NCI-H748 (cell line): ENCODE results near the gene TNFRSF21.
"Not testable (repeated sequence)": the region's sequence is repeated elsewhere in the genome, so short reads cannot be mapped to it uniquely, and the experiment has no call there.

ENCODE experiments used
- DNase-seq: peaks from one replicate; lab custom pipeline; 2025; ENCODE audit not compliant: unreplicated experiment; lab: John Stamatoyannopoulos, UW

The TNFRSF21 gene

DNA sequence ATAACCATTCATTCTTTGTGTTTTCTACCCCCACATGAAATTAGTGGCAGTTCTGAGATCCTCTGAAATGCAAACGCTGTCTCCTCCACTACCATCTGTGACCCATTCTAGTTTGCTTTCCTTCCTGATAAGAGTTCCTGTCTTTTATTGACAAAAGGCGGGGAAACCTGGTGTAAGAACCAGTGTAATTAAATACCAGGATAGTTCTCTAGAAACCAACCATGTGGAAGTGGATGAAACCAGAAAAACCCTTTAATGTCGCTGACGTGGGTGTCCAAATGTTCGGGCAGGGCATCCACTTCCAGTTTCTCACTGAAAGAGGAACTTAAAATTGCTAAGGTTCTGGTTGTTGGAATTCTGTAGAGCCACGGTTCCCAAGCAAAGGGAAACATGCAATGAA is 79.1 kb downstream of the TNFRSF21 start:
- DNase-seq, result peak; percentile 72

DNA sequence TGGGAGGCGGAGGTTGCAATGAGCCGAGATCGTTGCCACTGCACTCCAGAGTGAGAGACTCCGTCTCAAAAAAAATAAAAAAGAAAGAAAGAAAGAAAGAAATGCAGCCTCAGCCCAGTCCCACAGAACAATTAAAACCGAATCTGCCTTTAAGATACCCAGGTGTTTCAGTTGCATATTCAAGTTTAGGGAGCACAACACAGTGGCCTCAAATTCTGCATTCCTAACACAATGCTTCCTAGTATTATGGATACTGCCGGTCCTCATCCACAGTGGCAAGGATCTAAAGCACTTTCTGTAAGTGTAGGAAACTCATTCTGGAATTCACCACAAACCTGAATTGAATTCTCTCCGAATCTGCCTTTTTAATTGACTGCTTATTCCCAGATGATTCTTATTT is 80.5 kb downstream of the TNFRSF21 start:
- DNase-seq, result no peak

DNA sequence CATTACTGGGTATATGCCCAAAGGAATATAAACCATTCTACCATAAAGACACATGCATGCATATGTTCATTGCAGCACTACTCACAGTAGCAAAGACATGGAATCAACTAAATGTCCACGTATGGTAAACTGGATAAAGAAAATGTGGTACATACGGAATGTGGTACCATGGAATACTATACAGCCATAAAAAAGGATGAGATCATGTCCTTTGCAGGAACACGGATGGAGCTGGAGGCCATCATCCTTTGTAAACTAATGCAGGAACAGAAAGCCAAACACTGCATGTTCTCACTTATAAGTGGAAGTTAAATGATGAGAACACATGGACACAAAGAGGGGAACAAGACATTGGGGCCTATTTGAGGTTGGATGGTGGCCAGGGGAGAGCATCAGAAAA is 81.6 kb downstream of the TNFRSF21 start:
- not testable (repeated sequence) for DNase-seq

DNA sequence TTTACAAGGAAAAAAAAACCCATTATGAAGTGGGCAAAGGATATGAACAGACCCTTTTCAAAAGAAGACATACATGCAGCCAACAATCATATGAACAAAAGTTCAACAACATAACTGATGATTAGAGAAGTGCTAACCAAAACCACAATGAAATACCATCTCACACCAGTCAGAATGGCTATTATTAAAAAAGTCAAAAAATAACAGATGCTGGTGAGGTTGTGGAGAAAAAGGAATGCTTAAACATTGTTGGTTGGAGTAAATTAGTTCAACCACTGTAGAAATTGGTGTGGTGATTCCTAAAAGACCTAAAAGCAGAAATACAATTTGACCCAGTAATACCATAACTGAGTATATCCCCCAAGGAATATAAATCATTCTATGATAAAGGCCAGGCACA is 86.5 kb downstream of the TNFRSF21 start:
- DNase-seq, result not testable (repeated sequence)

DNA sequence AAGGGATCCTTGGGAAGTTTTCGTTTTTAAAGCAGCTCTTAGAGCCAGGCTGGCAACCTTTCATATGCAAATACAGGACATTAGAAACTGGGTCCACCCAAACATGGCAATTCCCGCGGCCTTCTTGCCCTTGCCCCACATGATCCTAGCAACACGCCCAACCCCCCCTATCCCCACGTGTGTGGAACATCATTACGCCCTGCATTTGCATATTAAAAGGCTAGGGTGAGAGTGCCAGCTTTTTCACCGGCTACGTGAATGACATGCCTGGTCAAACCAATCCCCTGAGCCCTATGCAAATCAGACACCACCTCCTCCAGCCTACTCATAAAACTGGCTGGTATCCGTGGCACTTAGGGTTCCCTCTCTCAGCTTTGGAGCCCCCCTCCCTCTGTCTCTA is 88.1 kb downstream of the TNFRSF21 start:
- DNase-seq, result no peak

DNA sequence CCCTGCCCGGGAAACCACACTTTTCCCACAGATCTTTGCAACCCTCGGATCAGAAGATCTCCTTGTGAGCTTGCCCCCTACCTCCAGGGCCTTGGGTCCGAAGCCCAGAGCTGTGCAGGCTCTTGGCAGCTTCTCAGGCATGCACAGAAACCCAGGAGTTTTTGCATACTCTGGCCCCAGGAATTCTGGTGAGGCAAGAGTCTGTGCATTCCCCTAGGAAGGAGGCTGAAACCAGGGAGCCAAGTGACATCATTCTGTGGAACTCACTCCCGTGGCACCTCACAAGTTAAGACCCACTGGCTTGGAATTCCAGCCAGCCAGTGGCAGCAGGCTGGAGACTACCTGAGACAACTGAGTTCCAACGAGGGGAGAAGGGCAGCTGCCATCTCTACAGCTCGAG is 100.1 kb downstream of the TNFRSF21 start:
- DNase-seq, result no peak

DNA sequence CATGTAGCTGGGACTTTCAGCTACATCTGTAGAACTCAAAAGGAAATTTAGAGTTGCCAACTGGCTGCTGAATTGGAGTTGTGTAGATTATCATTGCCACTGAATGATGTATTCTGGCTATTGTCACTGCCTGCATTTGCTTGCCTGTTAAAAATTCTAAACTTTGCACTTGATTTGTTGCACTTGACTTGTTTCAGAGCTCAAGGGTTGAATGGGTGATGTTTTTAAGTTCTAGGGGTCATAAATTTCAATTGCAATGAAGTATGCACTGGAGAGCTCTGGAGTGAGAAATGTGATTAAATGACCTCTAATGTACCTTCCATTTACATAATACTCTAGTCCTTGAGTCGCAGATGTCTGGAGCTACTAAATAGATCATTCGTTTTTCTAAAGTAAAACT is 102.4 kb downstream of the TNFRSF21 start:
- no peak for DNase-seq

DNA sequence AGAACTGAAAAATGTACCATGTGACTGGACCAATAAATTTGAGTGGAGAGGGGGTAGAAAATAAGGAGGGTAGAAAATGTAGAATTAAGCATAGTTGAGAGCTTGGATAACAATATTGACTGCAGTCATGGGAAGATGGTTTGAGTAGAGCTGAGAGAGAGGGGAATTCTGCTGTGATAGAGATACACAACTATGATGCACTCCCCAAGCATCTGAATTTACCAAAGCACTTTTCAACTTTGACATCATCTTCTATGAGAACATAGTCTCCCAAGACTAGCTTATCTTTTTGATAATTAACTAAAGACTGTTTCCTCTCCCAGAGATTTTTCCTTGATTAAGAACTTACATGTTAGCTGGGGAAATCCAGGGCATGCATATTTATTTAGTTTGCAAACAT is 103.1 kb downstream of the TNFRSF21 start:
- no peak for DNase-seq

DNA sequence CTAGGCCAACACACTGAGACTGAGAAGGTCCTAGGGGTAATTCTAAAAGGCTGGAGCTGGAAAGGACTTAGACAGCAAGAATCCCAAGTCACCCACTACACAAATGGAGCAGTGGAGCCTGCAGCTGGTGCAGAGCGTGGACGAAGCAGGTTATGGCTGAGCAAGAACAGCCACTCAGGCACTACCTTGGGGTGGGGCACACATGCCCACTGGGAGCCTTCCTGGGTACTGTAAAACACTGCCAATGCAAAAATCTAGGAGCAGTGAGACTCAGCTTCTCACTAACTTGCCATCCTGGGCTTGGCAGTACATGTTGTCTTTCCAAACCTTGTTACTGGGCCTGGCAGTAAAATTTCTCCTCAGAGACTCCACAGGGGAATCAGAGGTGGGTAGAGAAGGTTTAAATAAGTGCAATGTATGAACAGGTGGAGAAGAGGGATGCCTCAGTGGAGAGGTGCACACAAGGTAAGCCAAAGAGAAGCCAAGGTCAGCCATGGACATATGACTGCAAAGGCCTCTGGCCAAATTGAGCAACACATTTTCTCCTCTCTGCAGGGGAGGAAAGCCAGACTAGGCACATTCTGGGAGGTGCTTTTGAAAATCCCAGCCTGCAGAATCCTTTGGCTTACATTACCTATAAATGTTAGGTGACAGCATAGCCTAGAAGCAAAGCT is 105.6 kb downstream of the TNFRSF21 start:
- no peak for DNase-seq

DNA sequence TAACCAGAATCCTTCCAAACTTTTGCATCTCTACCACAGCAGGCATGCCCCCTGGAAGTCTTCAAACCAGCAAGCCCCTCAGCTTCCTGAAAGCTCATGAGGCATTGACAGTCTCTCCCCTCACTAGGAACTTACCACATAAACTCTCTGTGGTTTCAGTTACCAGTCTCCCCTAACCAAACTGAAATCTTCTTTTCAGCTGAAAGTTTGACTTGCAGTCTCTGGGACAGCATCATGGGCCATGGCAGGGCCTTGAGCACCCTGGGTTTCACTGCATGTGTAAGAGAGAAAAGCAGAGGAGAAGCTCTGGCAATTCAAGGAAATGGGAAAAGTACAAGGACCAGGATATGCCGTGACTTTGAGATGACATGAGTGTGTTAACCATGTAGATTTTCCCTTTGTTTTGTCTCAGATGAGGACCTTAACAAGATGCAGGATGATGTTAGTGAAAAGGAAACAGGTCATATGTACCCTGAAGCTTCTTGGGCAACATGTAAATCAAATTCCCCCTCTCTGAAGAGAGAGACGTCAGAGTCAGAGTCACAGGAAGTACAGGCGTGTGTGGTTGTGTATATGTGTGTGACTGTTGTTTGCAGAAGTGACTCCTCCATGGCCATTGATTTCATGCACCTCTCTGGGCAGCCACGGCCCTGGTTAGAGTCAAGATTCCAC is 106.3 kb downstream of the TNFRSF21 start:
- DNase-seq, result no peak

DNA sequence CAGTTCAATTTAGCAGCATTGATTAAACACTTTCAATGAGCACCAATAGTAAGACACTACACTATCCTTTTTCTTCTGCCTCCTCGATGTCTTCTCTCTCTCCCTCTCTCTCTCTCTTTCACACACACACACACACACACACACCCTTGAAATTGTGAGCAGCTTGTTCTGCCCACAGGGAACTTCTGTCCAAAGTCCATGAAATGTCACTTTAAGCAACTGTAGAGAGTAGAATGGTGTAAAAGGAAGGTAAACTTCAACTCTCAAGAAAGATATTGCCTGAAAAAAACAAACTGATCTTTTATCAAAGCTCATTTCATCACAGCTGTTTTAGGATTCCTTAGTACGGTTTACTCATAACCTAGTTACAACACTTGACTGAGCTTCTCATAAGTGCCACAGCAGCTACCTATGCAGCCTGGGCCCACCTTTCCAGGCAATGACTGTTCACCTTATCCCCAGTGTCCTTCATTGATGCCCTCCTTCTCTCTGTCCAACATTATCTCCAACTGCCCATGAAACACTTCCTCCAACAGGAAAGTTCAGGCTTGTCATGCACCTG is 107.0 kb downstream of the TNFRSF21 start:
- no peak for DNase-seq

DNA sequence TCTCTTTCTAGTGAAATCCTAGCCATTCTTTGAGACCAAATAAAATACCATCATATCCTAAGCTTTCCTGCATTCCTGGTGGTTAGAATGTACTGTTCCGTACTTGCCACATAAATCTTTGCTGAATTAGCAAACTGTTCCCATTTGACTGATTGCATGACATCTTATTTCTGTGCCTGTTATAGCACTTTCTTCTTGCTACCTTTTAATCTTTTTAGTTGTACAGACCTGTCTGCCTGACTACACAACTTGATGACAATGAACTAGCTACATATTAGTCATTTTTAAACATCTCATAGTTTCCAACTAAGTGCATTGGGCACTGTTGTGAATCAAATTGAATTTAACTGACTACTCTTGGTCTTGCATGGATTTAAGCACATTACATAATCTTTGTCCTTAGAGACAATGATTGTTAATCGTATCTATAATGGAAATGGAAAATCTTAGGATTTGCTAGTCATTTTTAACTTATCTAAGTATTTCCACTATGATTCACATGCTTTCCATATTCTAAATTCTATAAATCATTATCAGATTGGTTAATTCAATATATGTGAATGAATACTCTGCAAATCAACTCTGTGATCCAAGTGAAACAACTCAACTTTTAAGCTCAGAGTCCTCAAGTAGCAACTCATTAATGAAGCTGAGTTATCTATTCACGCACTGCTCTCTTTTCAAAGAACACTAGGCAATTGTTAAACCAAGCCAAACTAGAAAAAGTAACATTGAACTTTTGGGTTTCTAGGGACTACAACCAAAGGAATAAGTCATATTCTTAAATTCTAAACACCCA is 109.0 kb downstream of the TNFRSF21 start:
- no peak for DNase-seq

DNA sequence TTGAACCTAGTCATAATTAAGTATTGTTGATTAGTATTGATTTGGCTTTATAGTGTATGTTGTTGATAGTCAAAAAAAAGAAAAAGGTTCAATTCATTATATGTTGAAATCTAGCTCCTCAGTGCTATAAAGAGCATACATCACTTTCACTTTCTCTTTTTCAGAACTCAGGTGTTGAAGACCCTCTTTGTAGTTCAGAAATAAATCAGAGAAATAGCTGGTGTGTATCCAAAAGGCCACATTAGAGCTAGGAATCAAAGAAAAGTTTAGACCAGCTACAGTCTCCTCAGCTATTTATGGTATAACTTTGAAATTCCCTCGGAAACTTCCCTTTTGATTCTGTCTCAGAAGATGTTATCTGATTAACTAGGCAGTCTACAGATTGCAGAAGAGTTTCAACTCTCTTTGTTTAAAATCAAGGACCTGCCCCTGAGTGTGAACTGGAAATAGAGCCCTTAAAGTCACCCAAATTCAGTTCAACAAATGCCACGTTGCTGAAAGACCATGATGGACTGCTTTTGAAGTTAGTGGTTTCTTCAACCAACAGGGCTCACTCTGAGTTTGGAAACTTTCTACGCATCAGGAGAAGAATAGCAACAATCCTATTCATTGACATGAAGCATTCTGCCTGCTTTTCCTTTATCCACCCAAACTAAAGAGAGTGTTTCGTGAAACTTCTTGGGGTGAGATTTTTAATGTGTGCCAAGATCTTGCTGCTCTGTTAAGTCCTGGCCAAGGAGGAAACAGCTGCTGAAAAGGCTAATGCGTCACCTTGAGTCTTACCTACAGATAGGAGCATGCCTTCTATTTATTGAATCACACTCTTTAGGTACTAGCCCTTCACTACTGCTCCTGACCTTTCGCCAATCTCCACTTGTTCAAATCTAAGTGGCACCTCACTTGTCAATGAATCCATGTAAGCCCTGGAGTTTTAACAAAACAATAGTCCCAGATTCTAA is 111.7 kb downstream of the TNFRSF21 start:
- no peak for DNase-seq

DNA sequence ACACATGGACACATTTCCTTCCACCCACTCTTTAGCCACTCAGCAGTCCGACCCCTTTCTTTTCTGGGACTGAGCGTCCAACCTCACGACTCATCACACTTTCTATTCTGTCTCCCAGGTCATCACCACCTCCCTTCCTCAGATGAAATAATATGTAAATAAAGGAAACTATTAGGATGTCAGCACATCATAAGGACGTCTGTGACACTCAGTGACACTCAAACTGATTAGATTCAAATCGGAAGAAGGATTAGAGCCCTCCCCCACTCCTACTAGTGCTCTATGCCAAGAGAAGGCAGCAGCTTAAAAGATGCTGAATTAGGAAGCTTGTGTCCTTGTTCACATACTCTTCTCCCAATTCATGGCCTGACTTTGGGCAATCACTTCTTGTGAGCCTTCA is 113.6 kb downstream of the TNFRSF21 start:
- DNase-seq, result no peak

DNA sequence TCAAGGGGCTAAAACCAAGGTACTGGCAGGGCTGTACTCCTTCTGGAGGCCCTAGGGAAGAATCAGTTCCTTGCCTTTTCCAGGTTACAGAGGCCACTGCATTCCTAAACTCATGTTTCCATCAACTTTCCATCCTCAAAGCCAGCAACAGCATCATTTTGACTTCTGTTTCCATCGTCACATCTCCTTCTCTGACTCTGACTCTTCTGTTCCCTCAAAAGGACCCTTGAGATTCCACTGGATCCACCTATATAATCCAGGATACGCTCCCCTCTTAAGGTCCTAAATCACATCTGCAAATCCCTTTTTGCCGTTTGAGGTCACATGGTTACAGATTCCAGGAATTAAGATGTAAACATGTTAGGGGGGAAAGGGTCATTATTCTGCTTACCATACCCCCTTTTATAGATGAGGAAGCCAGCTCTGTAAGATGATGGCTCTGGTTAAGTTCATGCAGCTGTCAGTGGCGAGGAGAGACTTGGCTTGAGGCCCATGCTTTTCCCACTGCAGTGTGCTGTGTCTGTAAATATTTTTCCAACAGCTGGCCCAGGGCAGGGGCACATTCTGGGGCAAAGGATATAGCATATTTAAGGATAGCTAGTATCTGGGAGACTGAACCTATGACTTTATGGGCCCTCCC is 114.6 kb downstream of the TNFRSF21 start:
- no peak for DNase-seq

DNA sequence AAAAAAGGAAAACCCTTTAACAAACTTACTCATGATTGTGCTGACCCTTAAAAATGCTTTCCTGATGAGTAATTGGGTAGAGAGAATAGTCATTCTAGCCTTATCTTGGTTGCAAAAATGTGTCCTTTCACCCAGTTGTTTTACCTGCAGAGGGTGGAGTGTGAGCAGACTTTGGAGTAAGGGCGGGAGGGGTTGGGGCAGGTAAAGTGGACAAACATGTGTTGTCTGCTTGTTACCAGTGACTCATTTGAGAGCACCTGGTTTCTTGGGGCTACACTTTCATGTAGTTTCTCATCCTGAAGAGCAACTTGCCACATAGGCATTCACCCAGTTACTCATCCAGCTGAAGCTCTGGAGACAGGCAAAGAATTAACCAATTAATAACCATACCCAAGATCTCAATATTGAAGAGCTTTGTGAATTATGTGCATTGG is 121.1 kb downstream of the TNFRSF21 start:
- no peak for DNase-seq

DNA sequence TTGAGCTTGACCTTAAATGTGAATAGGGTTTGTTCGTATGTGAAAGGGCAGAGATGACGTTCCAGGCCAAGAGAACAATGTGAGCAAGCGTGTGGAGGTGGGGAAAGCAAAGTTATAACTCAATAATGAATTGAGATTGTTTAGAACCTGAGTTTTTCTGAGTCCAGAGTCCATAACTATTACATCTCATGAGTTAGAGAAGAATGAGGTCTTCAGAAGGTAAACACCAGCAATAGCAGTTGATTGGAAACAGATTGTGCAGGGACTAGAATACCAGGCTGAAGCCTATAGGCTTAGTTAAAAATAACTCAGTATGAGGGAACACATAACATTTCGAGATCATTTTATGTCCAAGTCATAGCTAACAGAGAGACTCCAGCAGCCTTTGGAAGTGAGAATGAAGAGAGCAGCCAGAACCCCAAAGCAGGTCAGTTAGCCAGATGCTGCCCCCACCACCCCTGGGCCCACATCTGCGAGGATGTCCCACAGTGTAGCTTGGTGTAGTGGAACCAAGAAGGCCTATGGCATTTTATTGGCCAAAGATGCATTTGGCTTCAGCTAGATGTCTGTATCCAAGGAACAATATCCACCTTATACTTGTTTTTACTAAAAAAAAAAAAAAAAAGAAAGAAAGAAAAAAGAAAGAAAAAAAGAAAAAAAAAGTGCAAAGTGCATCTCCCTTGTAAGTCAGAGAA is 121.7 kb downstream of the TNFRSF21 start:
- no peak for DNase-seq

DNA sequence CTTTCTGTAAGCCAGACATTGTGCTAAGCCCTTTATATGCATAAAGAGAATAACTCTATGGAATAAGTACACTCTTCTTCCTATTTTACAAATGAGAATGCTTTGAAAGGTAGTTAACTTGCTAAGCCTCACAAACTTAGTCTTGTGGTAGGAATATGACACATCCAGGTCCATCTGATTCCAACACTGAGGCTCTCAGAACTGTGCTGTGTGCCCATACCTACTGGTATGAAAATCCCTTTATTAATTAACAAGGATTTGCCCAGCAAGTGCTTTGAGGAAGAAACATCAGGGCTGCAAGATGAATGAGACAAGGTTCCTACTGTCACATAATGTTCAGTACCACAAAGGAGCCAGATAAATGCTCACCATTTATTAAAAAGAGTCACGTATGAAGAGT is 122.6 kb downstream of the TNFRSF21 start:
- DNase-seq, result no peak

DNA sequence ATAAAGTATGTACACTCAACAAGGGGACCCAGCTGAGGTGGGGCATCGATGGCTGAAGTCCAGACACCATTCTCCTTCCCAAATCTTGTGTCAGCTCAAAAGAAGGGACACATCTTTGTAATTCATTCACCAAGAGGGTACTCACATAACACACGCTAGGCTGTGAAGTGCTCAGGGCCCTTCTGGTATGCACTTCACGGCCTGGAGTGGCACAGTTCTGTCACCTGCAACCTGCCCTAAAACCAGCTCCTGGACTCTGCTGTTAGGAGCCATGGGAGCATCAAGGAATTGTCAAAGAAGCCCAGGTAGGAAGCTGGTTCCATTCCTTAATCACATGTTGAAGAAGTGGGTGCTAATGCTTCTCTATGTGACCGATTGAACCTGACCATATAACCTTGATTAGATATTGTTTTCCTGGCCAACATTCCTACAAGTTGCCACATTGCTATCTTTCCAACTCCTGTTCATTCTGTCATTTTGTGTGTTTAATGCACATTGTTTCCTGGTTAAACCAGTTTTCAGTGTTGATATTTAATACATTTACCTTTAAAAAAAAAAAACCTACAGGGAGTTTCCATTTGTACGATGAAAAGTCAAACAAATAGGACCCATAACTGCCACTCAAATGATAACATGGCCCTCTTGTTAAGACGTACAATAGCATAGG is 127.3 kb downstream of the TNFRSF21 start:
- no peak for DNase-seq
